NB4 (cell line): Measurements from ENCODE around the gene NBEA.

ENCODE experiments used
- CTCF ChIP-seq: IDR thresholded peaks from one replicate; pipeline ENCODE4 v1.5.1; 2012; ENCODE audit warnings: low read depth, low read length
- POLR2A ChIP-seq: IDR thresholded peaks from 2 replicates; pipeline ENCODE4 v1.6.1; 2011; ENCODE audit warnings: mild to moderate bottlenecking; ENCODE audit not compliant: insufficient read length; ENCODE audit errors: extremely low read depth

- TF ChIP-seq CTCF (no peak), POLR2A (no peak)
Observed at GRCh38 chr13:35346494-35346893, 404.4 kb downstream of the NBEA start.
